Fibroblast of peridontal ligament (primary cell): ENCODE results near the gene FXYD2.

ENCODE experiments used
- DNase-seq: peaks from one replicate; pipeline ENCODE4 v3.0.0-alpha.2; 2010; ENCODE audit errors: extremely low read depth

Gene FXYD2

GRCh38 chr11:117835576-117835975 is 11.0 kb upstream of the FXYD2 start:
- no peak for DNase-seq

GRCh38 chr11:117834838-117835443 is 10.4 kb upstream of the FXYD2 start:
- DNase-seq = no peak

GRCh38 chr11:117834068-117834810 is 9.7 kb upstream of the FXYD2 start:
- DNase-seq = no peak

DNA sequence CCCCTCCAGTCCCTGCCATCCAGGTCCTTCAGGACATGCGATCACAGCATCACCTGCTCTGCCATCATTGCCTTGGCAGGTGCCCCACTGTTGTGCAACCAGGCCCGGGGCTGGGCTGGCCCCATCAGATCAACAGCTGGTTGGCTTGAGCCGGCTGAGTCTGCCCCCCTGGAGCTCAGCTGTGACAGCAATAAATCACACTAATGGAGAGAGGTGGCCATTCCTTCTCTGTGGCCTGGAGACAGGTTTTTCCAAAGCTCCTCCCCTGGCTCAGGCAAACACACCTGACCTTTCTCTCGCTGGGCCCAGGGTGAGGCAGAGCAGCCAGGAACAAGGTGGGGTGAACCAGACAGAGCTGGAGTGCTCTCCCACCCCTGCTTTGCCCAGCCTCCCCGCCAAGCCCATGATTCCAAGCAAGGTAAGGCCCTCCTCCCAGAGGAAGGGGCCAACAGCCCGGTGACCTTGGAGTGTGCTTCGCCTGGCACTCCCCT is 8.9 kb upstream of the FXYD2 start:
- DNase-seq = no peak

- DNase-seq = no peak
Measured at GRCh38 chr11:117832511-117832910, 8.0 kb upstream of the FXYD2 start.

- no peak for DNase-seq
Measured at GRCh38 chr11:117831661-117832415, 7.3 kb upstream of the FXYD2 start.

- no peak for DNase-seq
Measured at GRCh38 chr11:117830674-117831351, 6.3 kb upstream of the FXYD2 start.

GRCh38 chr11:117830072-117830471 is 5.5 kb upstream of the FXYD2 start:
- no peak for DNase-seq

GRCh38 chr11:117829369-117829725 is 4.8 kb upstream of the FXYD2 start:
- no peak for DNase-seq

DNA sequence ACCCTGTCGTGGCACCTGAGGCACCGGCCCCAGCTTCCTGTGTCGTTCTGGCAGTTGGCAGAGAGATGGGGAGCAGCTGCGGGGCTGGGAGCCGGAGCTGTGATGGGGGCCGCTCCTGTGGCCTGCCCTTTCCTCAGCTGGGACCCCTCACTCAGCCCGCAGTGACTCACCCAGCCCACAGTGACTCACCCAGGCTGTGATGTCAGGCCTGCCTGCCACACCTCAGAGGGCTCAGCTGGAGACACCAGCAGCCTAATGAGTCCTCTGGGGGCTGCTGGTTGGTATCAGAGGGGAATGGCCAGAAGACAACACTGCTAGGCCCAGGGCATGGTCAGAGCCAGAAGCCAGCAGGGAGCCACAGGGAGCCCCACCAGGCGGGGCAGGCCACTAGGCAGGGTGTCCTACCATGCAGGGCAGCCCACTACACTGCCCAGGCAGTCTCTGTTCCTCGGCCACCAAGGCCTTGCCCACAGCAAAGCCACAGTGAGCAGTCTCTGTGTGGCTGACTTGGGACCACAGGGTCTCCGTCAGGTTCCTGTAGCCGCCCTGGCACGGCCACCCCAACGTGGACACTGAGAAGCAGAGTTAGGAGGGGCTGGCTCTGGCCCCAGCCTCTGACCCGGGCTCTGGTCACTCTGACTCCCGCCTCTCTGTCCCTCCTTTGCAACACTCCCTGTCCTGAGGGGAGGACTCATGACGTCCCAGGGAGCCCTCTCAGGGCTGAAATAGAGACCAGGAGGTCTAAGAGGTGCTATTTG is 4.2 kb upstream of the FXYD2 start:
- no peak for DNase-seq

- DNase-seq = no peak
Measured at GRCh38 chr11:117827521-117828511, 3.3 kb upstream of the FXYD2 start.

DNA sequence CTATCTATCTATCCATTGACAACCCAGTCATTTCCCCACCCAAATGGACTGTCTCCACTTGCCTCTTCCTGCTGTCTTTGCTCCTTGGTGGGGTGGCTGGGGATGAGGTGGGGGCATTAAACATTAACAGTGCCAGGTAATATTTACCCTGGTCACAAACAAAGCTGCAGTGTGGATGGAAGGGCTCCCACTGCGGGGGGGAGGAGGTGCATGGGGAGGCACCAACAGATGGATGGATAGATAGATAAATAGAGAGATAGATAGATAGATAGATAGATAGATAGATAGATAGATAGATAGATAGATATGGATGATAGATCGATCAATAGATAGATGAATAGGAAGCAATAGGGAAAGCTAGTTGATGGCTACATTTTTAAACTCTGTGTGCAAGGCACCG is 2.3 kb upstream of the FXYD2 start:
- no peak for DNase-seq

GRCh38 chr11:117826190-117826570 is 1.6 kb upstream of the FXYD2 start:
- no peak for DNase-seq

- DNase-seq = no peak
Measured at GRCh38 chr11:117825538-117826189, 1.1 kb upstream of the FXYD2 start.

GRCh38 chr11:117823946-117824420 is 561 bp downstream of the FXYD2 start:
- DNase-seq = no peak

GRCh38 chr11:117823294-117823945 is 1.1 kb downstream of the FXYD2 start:
- no peak for DNase-seq

DNA sequence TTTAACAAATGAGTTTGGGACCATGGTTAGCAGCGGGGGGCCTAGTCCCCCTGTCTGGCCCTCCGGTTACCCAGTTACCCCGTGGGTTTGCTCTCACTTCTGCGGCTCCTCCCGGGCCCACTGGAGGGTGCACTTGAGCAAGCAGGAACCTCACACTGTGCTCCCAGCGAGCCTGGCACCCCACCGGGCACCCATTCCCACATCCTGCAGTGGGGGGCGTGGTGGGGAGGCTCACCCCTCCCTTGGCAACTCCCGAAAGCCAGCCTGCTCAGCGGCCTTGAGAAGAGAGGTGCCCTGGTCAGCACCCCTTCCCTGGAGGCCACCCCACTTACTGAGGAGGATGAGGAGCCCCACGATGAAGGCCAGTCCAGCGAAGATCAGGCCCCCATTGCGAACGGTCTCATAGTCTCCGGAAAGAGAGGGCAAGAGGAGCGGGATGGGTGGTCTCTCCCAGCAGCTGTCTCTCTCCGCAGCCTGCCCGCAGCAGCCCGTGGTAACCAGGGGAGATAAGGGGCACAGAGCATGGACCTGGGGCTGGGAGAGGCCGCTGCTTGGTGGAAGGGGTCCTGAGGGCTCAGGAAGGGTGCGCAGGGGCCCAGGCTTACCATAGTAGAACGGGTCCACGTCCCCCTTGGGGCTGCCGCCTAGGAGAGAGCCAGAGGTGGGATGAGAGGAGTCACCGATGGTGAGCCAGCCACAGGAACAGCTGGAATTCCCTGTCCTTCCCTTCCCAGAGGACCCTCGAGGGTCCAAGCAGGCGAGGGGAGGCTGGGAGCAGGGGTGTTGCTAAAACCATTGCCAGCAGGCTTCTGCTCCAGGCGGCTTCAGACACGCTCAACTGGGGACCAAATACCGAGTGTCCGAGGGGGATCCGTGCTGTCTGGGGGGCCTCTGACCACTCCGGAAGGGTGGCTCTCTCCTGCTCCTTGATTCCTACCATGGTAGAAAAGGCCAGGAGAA is 2.2 kb downstream of the FXYD2 start:
- DNase-seq = no peak

DNA sequence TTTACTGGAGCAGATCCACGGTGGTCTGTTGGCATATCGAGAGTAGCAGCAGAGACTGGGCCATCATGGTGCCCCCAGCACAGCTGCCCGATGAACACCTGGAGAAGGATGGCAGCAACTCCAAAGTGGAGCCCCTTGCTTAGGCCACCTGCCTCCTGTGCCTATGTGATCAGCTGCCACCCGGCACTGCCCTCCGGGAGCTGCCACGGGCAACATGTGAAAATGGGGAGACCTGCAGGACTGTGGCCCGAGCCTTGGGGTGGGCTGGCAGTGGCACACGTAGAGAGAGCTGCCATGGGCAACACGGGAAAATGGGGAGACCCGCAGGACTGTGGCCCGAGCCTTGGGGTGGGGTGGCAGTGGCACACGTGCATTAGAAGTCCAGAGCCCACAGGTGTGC is 3.1 kb downstream of the FXYD2 start:
- no peak for DNase-seq
